Stimulated activated CD4-positive, alpha-beta T cell treated with anti-CD3 and anti-CD28 coated beads, Interleukin-12 subunit alpha, Interleukin-12 subunit beta, amount 100 ng/mL, for 4 hours (primary cell): ENCODE results near the gene RUVBL2.

Source experiments
- DNase-seq: peaks from one replicate; pipeline ENCODE4 v3.0.0-alpha.2; 2020

Gene RUVBL2

GRCh38 chr19:48964205-48965039, 29.3 kb upstream of the RUVBL2 start:
- DNase-seq, result no peak

- DNase-seq, result peak; percentile 90
Observed at GRCh38 chr19:48965040-48965805, 28.5 kb upstream of the RUVBL2 start, which contains the start of gene FTL. TSS of gene FTL (plus strand) at chr19:48965309. CDS start at chr19:48965508, 199 bp downstream.

- peak; percentile 83 for DNase-seq
Observed at GRCh38 chr19:48965806-48966540, 27.7 kb upstream of the RUVBL2 start.

- DNase-seq, result no peak
Observed at GRCh38 chr19:48966541-48967345, 26.9 kb upstream of the RUVBL2 start.

GRCh38 chr19:48967346-48968178, 26.1 kb upstream of the RUVBL2 start:
- DNase-seq, result no peak

GRCh38 chr19:48968179-48968661, 25.5 kb upstream of the RUVBL2 start:
- no peak for DNase-seq

GRCh38 chr19:48968813-48969218, 24.9 kb upstream of the RUVBL2 start:
- no peak for DNase-seq

GRCh38 chr19:48969276-48970138, 24.2 kb upstream of the RUVBL2 start:
- DNase-seq, result no peak

GRCh38 chr19:48970139-48970766, 23.4 kb upstream of the RUVBL2 start:
- no peak for DNase-seq

GRCh38 chr19:48970923-48971395, 22.7 kb upstream of the RUVBL2 start:
- DNase-seq, result peak; percentile 88

GRCh38 chr19:48975947-48976847, 17.5 kb upstream of the RUVBL2 start:
- no peak for DNase-seq

- DNase-seq, result no peak
Observed at GRCh38 chr19:48977061-48977460, 16.6 kb upstream of the RUVBL2 start.

- DNase-seq, result no peak
Observed at GRCh38 chr19:48982280-48982679, 11.4 kb upstream of the RUVBL2 start.

- no peak for DNase-seq
Observed at GRCh38 chr19:48985711-48986110, 8.0 kb upstream of the RUVBL2 start.

GRCh38 chr19:48986211-48986610, 7.5 kb upstream of the RUVBL2 start:
- DNase-seq, result no peak

- no peak for DNase-seq
Observed at GRCh38 chr19:48987323-48987722, 6.4 kb upstream of the RUVBL2 start.

- no peak for DNase-seq
Observed at GRCh38 chr19:48988286-48988685, 5.4 kb upstream of the RUVBL2 start.

- DNase-seq, result no peak
Observed at GRCh38 chr19:48988860-48989259, 4.8 kb upstream of the RUVBL2 start.
